Measurements from ENCODE around the gene CCDC126.

- TF ChIP-seq, protein P1, sequence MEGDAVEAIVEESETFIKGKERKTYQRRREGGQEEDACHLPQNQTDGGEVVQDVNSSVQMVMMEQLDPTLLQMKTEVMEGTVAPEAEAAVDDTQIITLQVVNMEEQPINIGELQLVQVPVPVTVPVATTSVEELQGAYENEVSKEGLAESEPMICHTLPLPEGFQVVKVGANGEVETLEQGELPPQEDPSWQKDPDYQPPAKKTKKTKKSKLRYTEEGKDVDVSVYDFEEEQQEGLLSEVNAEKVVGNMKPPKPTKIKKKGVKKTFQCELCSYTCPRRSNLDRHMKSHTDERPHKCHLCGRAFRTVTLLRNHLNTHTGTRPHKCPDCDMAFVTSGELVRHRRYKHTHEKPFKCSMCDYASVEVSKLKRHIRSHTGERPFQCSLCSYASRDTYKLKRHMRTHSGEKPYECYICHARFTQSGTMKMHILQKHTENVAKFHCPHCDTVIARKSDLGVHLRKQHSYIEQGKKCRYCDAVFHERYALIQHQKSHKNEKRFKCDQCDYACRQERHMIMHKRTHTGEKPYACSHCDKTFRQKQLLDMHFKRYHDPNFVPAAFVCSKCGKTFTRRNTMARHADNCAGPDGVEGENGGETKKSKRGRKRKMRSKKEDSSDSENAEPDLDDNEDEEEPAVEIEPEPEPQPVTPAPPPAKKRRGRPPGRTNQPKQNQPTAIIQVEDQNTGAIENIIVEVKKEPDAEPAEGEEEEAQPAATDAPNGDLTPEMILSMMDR (tag by site-specific recombination; IDR thresholded peaks at IDR 0.05) = no peak
- TF ChIP-seq ZNF785 (tag by site-specific recombination; IDR thresholded peaks at IDR 0.05) = no peak
- TF ChIP-seq ZNF629 (tag by site-specific recombination; IDR thresholded peaks at IDR 0.05) = no peak
- TF ChIP-seq MYNN (tag by site-specific recombination; IDR thresholded peaks at IDR 0.05; ENCODE audit: borderline replicate concordance) = no peak
- no peak for TF ChIP-seq ZXDB (tag by site-specific recombination; IDR thresholded peaks at IDR 0.05)
- TF ChIP-seq TCF7L2 (IDR thresholded peaks at IDR 0.05; ENCODE audit: borderline replicate concordance, low read depth, low read length) = no peak
- TF ChIP-seq ZNF214 (tag by site-specific recombination; IDR thresholded peaks at IDR 0.05; ENCODE audit: borderline replicate concordance) = no peak
These were observed 25.3 kb downstream of the CCDC126 start for GRCh38 chr7:23622506-23622925.
